Activated CD4-positive, alpha-beta T cell treated with anti-CD3 and anti-CD28 coated beads, Interleukin-2, amount 50 U/mL, for 1 hour (primary cell): ENCODE results near the gene DPP7.
A peak's percentile ranks its signal among the peaks of the same experiment; 100 is the strongest.
"Not testable (repeated sequence)": the region's sequence is repeated elsewhere in the genome, so short reads cannot be mapped to it uniquely, and the experiment has no call there.

Experiments used
- DNase-seq: peaks from one replicate; pipeline ENCODE4 v3.0.0-alpha.2; 2020

Gene DPP7

DNA sequence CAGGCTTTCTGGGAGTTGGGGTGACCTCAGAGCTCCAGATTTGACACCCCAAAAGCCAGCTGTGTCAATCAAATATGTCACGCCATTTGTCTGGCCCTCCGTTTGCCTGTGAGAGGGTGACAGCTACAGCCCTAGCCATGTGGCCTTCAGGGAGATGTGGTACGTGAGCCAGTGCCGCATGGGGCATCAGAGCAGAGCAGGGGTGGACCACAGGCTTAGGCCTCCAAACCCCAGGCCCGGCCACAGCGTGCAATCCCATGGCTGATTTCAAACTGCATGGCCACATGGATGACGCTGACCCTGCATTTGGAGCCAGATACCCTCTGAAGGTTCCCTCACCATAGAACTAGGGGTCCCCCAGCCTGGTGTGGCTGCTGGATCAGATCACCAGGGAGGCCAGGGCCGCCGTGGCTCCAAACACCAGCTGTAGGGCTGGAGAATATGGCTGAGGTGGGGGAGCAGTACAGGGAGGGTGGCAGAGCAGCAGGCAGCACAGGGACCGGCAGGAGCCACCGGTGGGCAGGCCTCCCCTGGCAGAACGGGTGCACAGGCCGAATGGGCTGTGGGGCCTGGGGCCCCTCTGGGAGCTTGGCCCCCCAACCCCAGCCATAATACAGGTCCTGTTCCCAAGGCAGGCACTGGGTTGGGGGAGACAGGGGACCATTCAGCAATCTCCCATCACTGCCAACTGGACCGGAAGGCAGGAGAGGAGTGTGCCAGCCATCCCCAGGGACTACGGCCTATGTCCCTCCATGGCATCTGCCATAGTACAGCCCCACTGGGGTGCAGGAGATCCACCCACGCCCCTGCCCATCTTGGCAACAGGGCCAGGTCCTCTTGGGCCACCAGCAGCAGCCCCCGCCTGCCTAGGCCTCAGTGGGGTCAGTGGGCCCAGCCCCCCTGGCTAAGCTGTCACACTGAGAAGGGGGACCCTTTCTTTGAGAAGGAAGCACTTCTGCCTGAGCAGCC lies 45.7 kb downstream of the DPP7 start:
- no peak for DNase-seq

DNA sequence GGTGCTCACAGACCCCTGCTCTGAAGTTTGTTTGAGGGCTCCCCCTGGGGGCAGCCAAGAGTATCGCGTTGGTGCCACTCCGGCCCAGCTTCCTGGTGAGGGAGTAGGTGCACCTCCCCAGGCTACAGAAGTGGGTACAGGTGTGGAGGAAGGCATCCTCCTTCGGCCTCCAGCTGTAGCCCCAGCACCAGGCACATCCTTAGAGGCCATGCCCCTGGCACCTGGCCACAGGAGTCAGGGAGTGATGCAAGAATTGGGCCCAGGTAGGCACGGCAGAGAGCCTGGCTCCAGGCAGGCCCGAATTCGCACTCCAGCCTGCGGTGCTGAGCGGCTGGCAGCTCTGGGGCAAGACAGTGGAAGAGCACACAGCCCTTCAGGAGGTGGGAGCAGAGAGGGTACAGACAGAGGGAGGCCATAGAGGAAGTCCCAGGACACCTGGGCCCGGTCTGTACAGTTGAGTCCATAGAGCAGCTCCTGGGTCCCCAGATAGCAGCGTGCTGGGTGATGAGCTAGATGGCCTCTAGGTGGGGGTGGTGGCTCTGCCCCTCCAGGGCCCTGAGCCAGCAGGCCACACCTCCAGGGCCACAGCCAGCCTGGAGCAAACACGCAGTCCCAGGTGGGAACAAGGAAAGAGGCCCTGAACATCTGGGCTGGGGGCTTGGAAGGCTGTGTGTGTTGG lies 46.5 kb downstream of the DPP7 start:
- peak; percentile 87 for DNase-seq

DNA sequence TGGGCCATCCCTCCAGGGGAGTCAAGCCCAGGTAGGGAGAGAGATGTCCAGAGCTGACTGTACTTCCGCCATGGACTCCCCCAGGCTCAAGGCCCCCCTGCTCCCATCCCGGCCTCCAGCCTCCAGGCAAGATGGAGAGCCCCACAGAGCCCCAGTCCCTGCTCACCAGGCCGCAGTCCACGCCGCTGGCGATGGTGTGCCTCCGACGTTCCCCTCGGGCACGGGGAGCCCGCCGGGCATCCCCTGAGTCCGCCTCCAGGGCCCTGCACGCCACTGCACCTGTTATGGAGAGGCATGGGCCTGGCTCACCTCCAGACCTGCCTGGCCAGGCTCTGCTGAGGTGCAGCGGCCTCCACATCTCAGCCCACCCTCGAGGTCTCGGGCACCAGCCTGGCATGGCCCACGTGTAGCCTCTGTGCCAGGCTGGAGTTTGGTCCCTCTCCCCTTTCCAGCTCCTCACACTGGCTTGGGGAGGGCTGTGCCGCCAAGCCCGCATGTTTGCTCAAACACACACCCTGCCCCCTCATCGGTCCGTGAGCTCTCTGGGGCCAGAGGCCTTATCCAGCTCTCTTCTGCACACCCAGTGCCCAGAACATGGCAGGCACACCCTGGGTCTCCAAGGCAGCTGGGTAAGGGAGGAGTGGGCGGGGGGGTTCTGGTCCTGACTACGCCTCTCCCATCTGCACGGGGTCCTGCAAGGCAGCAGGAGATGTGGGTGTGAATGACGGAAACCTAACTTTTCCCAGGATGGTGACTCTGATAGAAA lies 48.3 kb downstream of the DPP7 start:
- no peak for DNase-seq

DNA sequence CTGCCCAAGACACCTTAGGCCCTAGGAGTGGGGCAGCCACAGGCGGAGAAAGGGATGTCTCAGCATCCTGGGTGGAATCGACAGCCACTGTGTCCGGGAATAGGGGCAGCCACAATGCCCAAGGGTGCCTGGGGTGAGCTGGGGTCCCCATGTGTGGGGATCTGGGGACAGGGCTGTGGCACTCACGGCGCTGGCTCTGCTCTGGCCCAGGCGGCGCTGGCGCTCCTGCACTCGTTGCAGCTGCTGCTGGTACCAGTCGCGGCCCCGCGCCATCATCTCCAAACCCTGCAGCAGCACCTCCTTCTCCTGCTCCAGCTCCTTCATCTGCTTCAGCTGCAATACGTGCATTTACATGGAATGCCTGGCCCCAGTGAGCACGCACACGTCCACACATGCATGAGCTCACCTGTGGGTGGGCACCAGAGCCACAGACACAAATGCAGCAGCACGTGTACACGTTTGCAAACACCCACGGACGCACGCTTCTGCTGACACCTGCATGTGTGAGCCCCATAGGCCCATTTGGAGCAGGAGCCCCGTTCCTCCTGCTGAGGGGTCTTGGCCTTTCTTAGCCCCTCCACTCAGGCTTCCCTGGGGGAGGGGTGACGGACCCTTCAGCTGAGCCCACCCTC lies 49.1 kb downstream of the DPP7 start:
- no peak for DNase-seq

DNA sequence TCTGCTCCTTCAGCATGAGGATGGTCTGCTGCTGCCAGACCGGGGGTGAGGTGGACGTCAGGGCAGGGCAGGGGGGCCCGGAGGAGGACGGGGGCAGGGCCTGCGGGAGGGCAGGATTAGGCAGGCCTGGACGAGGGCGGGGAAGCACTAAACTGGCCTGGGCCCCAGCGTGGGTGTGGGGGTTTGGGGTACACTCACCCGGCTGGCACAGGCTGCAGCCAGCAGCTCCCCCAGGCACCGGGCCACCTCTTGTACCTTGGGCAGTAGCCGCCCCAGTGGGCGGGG lies 49.7 kb downstream of the DPP7 start:
- DNase-seq = no peak

DNA sequence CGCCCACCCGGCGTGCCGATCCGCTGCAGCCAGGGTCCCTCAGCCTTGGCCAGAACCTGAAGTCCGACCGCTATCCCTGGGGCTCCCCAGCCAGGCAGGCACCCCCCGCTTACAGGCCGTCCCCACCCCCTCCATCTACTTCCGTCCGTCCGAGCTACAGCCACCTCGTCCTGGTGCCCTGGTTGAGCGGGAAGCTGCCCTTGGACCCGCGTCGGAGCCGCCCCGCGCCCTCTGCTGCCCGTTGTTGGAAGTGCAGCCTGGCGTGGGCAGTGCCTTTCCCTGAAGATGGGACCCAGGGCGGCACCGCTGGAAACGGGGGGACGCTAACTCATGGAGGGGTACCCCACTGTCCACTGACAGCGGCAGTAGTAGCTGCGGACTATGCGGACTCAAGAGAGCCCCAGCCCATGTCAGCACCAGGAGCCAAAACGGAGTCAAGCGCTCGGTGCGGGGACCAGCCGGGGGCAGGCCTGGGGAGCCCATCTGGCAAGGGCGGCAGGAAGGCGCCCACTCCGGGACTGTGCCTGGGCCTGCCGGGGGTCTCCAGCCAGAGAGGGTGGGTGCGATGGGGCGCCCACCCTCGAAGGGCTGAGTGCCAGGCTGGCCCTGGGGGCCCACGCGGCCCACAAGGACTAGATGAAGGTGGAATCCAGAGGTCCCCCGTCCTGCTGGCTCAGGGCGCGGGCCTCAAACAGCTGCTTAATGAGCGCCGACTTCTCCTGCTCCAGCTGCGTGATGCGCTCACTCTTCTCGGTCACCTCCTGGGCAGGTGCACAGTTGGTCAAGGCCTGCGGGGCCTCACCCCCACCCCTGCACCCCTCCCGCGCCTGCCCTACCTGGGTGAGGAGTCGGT lies 50.3 kb downstream of the DPP7 start:
- DNase-seq = peak; percentile 57

DNA sequence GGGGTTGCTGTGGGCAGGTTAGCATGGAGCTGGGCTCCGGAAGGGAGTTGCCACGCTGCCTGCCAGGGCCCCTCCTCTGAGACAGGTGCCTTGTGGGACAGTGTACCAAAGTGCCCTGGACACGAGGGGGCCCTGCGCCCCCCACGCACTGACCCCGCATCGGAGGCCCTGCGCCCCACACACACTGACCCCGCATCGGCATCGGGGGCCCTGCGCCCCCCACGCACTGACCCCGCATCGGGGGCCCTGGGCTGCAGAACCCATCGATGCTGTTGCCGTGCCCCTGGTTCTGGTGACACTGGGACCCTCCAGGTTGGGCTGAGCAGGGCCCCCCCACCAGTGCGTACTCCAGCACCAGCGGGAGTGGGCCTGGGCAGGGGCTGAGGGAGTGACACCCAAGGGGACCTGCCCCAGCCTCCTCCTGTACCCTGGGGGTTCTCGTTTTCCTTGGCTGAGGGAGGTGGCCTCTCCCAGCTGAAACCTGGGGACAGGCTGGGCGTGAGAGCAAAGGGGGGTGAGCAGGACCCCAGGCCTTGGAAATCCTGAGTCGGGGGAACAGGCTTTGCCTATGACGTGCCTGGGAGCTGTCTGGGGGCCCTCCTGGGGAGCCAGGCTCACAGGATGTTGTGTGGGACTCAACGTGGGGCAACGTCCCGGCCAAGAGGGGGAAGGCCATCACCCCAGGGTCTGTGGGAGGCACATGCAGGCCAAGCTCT lies 51.1 kb downstream of the DPP7 start:
- no peak for DNase-seq

DNA sequence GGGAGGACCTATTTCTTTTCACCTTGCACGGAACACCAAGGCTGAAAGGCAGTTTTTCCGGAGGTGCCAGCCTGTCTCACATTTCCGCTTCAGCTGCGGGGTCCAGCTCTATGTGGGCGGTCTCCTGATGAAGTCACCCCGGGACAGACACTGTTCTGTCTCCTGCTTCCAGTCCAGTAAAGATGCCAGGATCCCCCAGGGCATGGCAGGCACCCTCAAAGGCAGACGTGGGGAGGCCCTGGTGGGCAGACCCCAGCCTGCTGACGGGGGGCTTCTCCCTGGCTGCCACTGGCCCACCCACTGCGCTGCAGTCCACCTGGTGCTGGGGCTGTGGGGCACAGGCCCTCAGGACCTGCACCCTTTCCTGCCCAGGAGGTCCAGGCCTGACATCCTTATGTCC lies 51.7 kb downstream of the DPP7 start:
- DNase-seq = not testable (repeated sequence)

DNA sequence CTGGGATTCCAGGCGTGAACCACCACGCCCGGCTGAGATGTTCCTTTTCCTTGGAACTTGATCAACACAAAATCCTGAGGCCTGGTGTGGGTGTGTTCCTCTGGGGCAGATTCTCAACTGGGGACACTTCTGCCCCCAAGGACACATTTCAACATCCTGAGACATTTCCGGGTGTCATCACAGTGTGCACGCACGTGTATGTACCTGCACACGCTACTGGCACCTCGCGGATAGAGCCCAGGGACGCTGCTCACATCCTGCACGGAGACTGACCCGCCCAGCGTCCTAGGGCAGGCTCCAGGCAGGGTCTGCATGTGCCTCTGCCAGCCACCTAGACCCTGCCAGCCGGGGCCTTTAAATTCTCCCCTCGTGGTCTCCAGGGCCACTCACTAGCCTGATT lies 52.1 kb downstream of the DPP7 start:
- no peak for DNase-seq
